H1 (cell line): ENCODE data around the gene PHLPP1. TPM values are rescaled to one million over a fixed set of nuclear protein-coding genes. Genes with fewer than 3 reads are reported as not detected.

ENCODE experiments used
- CTCF ChIA-PET: fragments of 300-600 bp; sonication (Branson Sonifier 250); formaldehyde crosslinking; loops from one replicate; lab custom pipeline; 2021; ENCODE audit not compliant: partially characterized antibody; lab: Charles Lee
- POLR2A ChIA-PET: fragments of 300-600 bp; sonication (Branson Sonifier 250); formaldehyde crosslinking; loops from one replicate; lab custom pipeline; 2021; ENCODE audit warnings: inconsistent platforms; ENCODE audit not compliant: partially characterized antibody; lab: Charles Lee
- DNase-seq, 2 experiments: peaks; one replicate each; pipeline versions ENCODE4 v3.0.0 to v3.0.0-alpha.2; 2010 to 2022; ENCODE audit warnings: low spot score in 2 of 2, low read depth in 1 of 2, mixed read lengths in 1 of 2
- FAIRE-seq: peaks from 2 replicates; lab custom pipeline; 2011; peaks lifted over from hg19 to GRCh38; lab: Jason Lieb, UNC
- H2AFZ ChIP-seq: 2 replicates; pipeline ENCODE4 v1.8.1; 2012; ENCODE audit warnings: low read length, inconsistent platforms
- H2AK5ac ChIP-seq: 2 replicates; pipeline ENCODE4 v1.6.1; 2013; ENCODE audit warnings: low read depth, low read length
- H2BK120ac ChIP-seq: replicated peaks from 2 replicates; pipeline ENCODE3; 2013; ENCODE audit warnings: low read depth, low read length, inconsistent platforms
- H2BK12ac ChIP-seq: 2 replicates; pipeline ENCODE4 v1.6.1; 2013; ENCODE audit warnings: low read depth, low read length
- H2BK15ac ChIP-seq: 2 replicates; pipeline ENCODE4 v1.6.1; 2013; ENCODE audit warnings: low read length
- H2BK20ac ChIP-seq: 2 replicates; pipeline ENCODE4 v1.6.1; 2013; ENCODE audit warnings: low read length
- H2BK5ac ChIP-seq: 2 replicates; pipeline ENCODE4 v1.6.1; 2013; ENCODE audit warnings: low read depth, low read length
- H3K14ac ChIP-seq: 2 replicates; pipeline ENCODE4 v1.6.1; 2013; ENCODE audit warnings: inconsistent platforms; ENCODE audit not compliant: insufficient read length
- H3K18ac ChIP-seq: 2 replicates; pipeline ENCODE4 v1.6.1; 2013; ENCODE audit warnings: low read length; ENCODE audit errors: extremely low read depth
- H3K23ac ChIP-seq: 2 replicates; pipeline ENCODE4 v1.6.1; 2013; ENCODE audit warnings: inconsistent platforms; ENCODE audit not compliant: insufficient read length
- H3K23me2 ChIP-seq: 2 replicates; pipeline ENCODE4 v1.6.1; 2013; ENCODE audit warnings: low read depth, low read length
- H3K27ac ChIP-seq: 2 replicates; pipeline ENCODE4 v1.6.1; 2011; ENCODE audit warnings: low read depth, low read length, inconsistent platforms
- H3K27me3 ChIP-seq, 4 experiments: replicated peaks in 1 of 4; 1 replicate in 1 of 4; 2 replicates in 3 of 4; pipeline versions ENCODE4 v1.6.1 to v1.8.1; 2011 to 2013; ENCODE audit warnings: low read length in 3 of 4, mild to moderate bottlenecking in 3 of 4, inconsistent platforms in 2 of 4, mixed read lengths in 2 of 4, moderate library complexity in 1 of 4; ENCODE audit not compliant: control insufficient read depth in 3 of 4, insufficient read depth in 3 of 4; ENCODE audit errors: extremely low read depth in 1 of 4
- H3K36me3 ChIP-seq, 4 experiments: 2 replicates each; pipeline versions ENCODE4 v1.6.1 to v1.8.1; 2011 to 2013; ENCODE audit warnings: mild to moderate bottlenecking in 4 of 4, low read length in 3 of 4, moderate library complexity in 2 of 4, control low read depth in 1 of 4, inconsistent platforms in 1 of 4; ENCODE audit not compliant: insufficient read depth in 4 of 4, control insufficient read depth in 2 of 4
- H3K4ac ChIP-seq: replicated peaks from 2 replicates; pipeline ENCODE3; 2013; ENCODE audit warnings: low read length, low read depth, mixed read lengths, inconsistent platforms; ENCODE audit not compliant: insufficient read length
- H3K4me1 ChIP-seq, 4 experiments: replicated peaks in 1 of 4; 1 replicate in 1 of 4; 2 replicates in 3 of 4; pipeline versions ENCODE4 v1.6.1 to v1.8.1; 2011 to 2013; ENCODE audit warnings: low read length in 3 of 4, inconsistent platforms in 2 of 4, mixed read lengths in 1 of 4; ENCODE audit not compliant: insufficient read depth in 4 of 4, control insufficient read depth in 3 of 4
- H3K4me2 ChIP-seq, 2 experiments: 2 replicates each; pipeline versions ENCODE4 v1.6.1 to v1.8.1; 2011 to 2013; ENCODE audit warnings: low read depth in 2 of 2, low read length in 2 of 2, control low read depth in 1 of 2, inconsistent platforms in 1 of 2, mild to moderate bottlenecking in 1 of 2; ENCODE audit not compliant: insufficient read depth in 1 of 2
- H3K4me3 ChIP-seq, 4 experiments: fragments of 200-600, 300-600 bp in 1 of 4; sonication (generic), shearing (Covaris generic), sonication (Bioruptor Twin) in 1 of 4; 2 replicates each; pipeline versions ENCODE4 v1.5.1 to v1.8.1; 2011 to 2016; ENCODE audit warnings: low read length in 4 of 4, low read depth in 3 of 4, control low read depth in 2 of 4, inconsistent platforms in 2 of 4, mild to moderate bottlenecking in 2 of 4, mixed read lengths in 1 of 4, moderate library complexity in 1 of 4; ENCODE audit not compliant: insufficient read depth in 2 of 4; ENCODE audit errors: extremely low read depth in 1 of 4
- H3K56ac ChIP-seq: replicated peaks from 2 replicates; pipeline ENCODE3; 2013; ENCODE audit warnings: low read depth, mild to moderate bottlenecking, mixed read lengths, low read length, inconsistent platforms; ENCODE audit not compliant: insufficient read length
- H3K79me1 ChIP-seq: 2 replicates; pipeline ENCODE4 v1.6.1; 2013; ENCODE audit warnings: low read depth, low read length, control low read depth
- H3K79me2 ChIP-seq, 2 experiments: 2 replicates each; pipeline versions ENCODE4 v1.6.1 to v1.8.1; 2012 to 2013; ENCODE audit warnings: low read length in 2 of 2, mild to moderate bottlenecking in 2 of 2, inconsistent platforms in 1 of 2; ENCODE audit not compliant: insufficient read depth in 2 of 2, control insufficient read depth in 1 of 2
- H3K9ac ChIP-seq, 4 experiments: replicated peaks in 1 of 4; 1 replicate in 1 of 4; 2 replicates in 3 of 4; pipeline versions ENCODE4 v1.6.1 to v1.8.1; 2011 to 2013; ENCODE audit warnings: low read depth in 3 of 4, low read length in 3 of 4, control low read depth in 2 of 4, mild to moderate bottlenecking in 2 of 4, moderate library complexity in 2 of 4, inconsistent platforms in 1 of 4; ENCODE audit errors: extremely low read depth in 1 of 4
- H3K9me3 ChIP-seq, 2 experiments: 2 replicates each; pipeline versions ENCODE4 v1.6.1 to v1.8.1; 2012 to 2013; ENCODE audit warnings: mild to moderate bottlenecking in 2 of 2, moderate library complexity in 2 of 2, control low read depth in 1 of 2, inconsistent platforms in 1 of 2, low read depth in 1 of 2, low read length in 1 of 2, mixed read lengths in 1 of 2; ENCODE audit not compliant: insufficient read depth in 2 of 2
- H4K20me1 ChIP-seq, 2 experiments: replicated peaks in 1 of 2; 2 replicates each; pipeline versions ENCODE3 to v1.8.1; 2011 to 2013; ENCODE audit warnings: inconsistent platforms in 2 of 2, low read length in 2 of 2, mild to moderate bottlenecking in 1 of 2; ENCODE audit not compliant: insufficient read depth in 2 of 2, control insufficient read depth in 1 of 2
- H4K5ac ChIP-seq: 2 replicates; pipeline ENCODE4 v1.6.1; 2013; ENCODE audit warnings: low read length, low read depth, mixed read lengths, inconsistent platforms; ENCODE audit not compliant: insufficient read length
- H4K8ac ChIP-seq: 2 replicates; pipeline ENCODE4 v1.8.0; 2013; ENCODE audit warnings: mild to moderate bottlenecking, moderate library complexity, low read length, inconsistent platforms; ENCODE audit not compliant: insufficient read depth; ENCODE audit errors: extremely low read depth
- H4K91ac ChIP-seq: replicated peaks from 2 replicates; pipeline ENCODE3; 2013; ENCODE audit warnings: low read length, mixed read lengths, inconsistent platforms; ENCODE audit not compliant: insufficient read length
- CHD1 ChIP-seq: IDR thresholded peaks from 2 replicates; pipeline ENCODE4 v1.6.1; 2012; ENCODE audit warnings: low read depth, low read length, improper control_type of control experiment
- KDM4A ChIP-seq: IDR thresholded peaks from one replicate; pipeline ENCODE4 v1.7.1; 2012; ENCODE audit warnings: low read depth, mild to moderate bottlenecking, moderate library complexity, low read length, inconsistent platforms; ENCODE audit not compliant: severe bottlenecking
- RXRA ChIP-seq: IDR thresholded peaks from 2 replicates; pipeline ENCODE4 v1.6.1; 2011; ENCODE audit warnings: low read depth, mild to moderate bottlenecking, low read length, moderate library complexity; ENCODE audit not compliant: insufficient read depth
- YY1 ChIP-seq: IDR thresholded peaks from 2 replicates; pipeline ENCODE4 v1.6.1; 2011; ENCODE audit warnings: low read depth, mild to moderate bottlenecking, low read length
- WGBS, 2 experiments: shearing (Covaris generic) in 1 of 2; methylation state at CpG; one replicate each; pipeline versions ENCODE4 v1.1.6 to v1.1.7; 2013 to 2015; ENCODE audit warnings: low lambda C conversion rate in 2 of 2, mixed read lengths in 2 of 2, inconsistent platforms in 1 of 2, low coverage in 1 of 2, missing lambda C conversion rate in 1 of 2; ENCODE audit not compliant: insufficient replicate concordance in 2 of 2, insufficient coverage in 1 of 2, insufficient read length in 1 of 2; ENCODE audit errors: extremely low coverage in 1 of 2, missing lambda C conversion rate in 1 of 2; 5-methylcytosine and 5-hydroxymethylcytosine counted together
- polyA plus RNA-seq, 7 experiments: library from polyadenylated mRNA; depleted of rRNA in 3 of 7; stranded (reverse) in 5 of 7; unstranded in 2 of 7; fragments of >200 nt in 5 of 7; fragments of 200-250 nt in 2 of 7; gene quantifications; 1 replicate in 5 of 7; 2 replicates in 1 of 7; 4 replicates in 1 of 7; pipeline versions ENCODE4 v1.2.1 to v1.2.3, GENCODE V29; 2011 to 2013; ENCODE audit warnings: missing spikeins in 2 of 7, mixed read lengths in 2 of 7
- total RNA-seq: library from RNA; stranded (reverse); fragmentation: NEBNext Ultra II Directional; extraction: Animal tissue kit (Norgen Biotek cat#: 25700); gene quantifications from 2 replicates; pipeline ENCODE4 v1.2.1, GENCODE V29; 2021

The PHLPP1 gene
- total and polyA plus RNA-seq, 2 of the 8 experiments (the other 6 are each of a cell fraction or from before 2014, with no cell fraction given), result 28.0 to 66.3 TPM

DNA sequence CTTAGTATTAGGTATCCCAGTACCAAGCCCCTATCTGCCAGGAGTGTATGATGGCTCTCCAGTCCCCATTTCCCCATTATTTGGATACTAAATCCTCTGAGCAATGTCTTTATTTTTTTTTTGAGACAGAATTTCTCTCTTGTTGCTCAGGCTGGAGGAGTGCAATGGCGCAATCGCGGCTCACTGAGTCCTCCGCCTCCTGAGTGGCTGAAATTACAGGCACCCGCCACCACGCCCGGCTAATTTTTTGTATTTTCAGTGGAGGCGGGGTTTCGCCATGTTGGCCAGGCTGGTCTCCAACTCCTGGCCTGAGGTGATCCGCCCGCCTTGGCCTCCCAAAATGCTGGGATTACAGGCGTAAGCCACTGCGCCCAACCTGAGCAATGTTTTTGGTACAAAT lies 3.6 kb upstream of the PHLPP1 start:
- POLR2A ChIA-PET, result interaction anchor here (1.2 kb wide), 1 partner anchor 176 kb away, joined by 3 read pairs; no protein-coding TSS in a partner anchor
- no peaks in the 10 kb centered on the region for H3K79me1 ChIP-seq
- no peaks in the 10 kb centered on the region for H3K27me3 ChIP-seq
- TF ChIP-seq KDM4A, result no peak
- TF ChIP-seq RXRA, result no peak
- no peak for TF ChIP-seq YY1
- TF ChIP-seq CHD1, result no peak

More for the DNA sequence above, 3.6 kb upstream of the PHLPP1 start:
- Histone ChIP-seq H2BK20ac (no peak overlapping the region), H3K4ac (no peak overlapping the region), H3K9ac (no peak overlapping the region), H2BK5ac (no peak overlapping the region), H2AK5ac (no peak overlapping the region), H2AFZ (no peak overlapping the region), H3K18ac (no peak overlapping the region), H3K9me3 (no peaks in the 10 kb centered on the region), H4K20me1 (no peaks in the 10 kb centered on the region), H3K36me3 (no peaks in the 10 kb centered on the region), H3K79me2 (peaks cover 4 to 9% of the 10 kb centered on the region in 2 experiments; a peak in 2 of 4 replicates), H3K23me2 (peaks cover 2% of the 10 kb centered on the region; the same call in 1 of the 2 replicates), H2BK12ac (no peak overlapping the region), H2BK120ac (no peak overlapping the region), H2BK15ac (no peak overlapping the region), H3K14ac (no peak overlapping the region), H3K4me3 (no peak overlapping the region), H3K27ac (no peak overlapping the region), H3K23ac (no peak overlapping the region), H4K91ac (no peak overlapping the region), H4K8ac (no peak overlapping the region), H3K56ac (no peak overlapping the region), H3K4me2 (no peak overlapping the region), H4K5ac (no peak overlapping the region), H3K4me1 (peaks cover 0 to 8% (median 6%) of the 10 kb centered on the region in 4 experiments; a peak in 5 of 7 replicates)
- WGBS, 2 experiments, result 96% methylated on average over 10 of the region's 13 CpGs; no CpG with 5 or more reads in 1 of the 2 experiments
- DNase-seq (no peak), FAIRE-seq (no peak)
- CTCF ChIA-PET, result interaction anchor here (0.7 to 0.8 kb wide), 3 partner anchors 46 to 311 kb away, joined by 3 read pairs; no protein-coding TSS in a partner anchor
